GM21515 (cell line): ENCODE data around the gene ATP8B3.

ENCODE experiments used
- ATAC-seq: cut with Tn5 transposase; IDR thresholded peaks from one replicate; pipeline ENCODE4 v1.9.1; 2021; ENCODE audit not compliant: unreplicated experiment

ATP8B3 gene

GRCh38 chr19:1746401-1747284 is 65.4 kb downstream of the ATP8B3 start:
- ATAC-seq, result no peak

GRCh38 chr19:1745589-1746031 is 66.5 kb downstream of the ATP8B3 start:
- no peak for ATAC-seq

- ATAC-seq, result no peak
Observed at GRCh38 chr19:1744822-1745563, 67.1 kb downstream of the ATP8B3 start.

- ATAC-seq, result no peak
Observed at GRCh38 chr19:1744133-1744665, 67.9 kb downstream of the ATP8B3 start.

- ATAC-seq, result no peak
Observed at GRCh38 chr19:1742989-1743696, 68.9 kb downstream of the ATP8B3 start.

- ATAC-seq, result no peak
Observed at GRCh38 chr19:1739960-1740629, 72.0 kb downstream of the ATP8B3 start.

GRCh38 chr19:1736927-1737326 is 75.1 kb downstream of the ATP8B3 start:
- no peak for ATAC-seq

GRCh38 chr19:1736280-1736679 is 75.8 kb downstream of the ATP8B3 start:
- ATAC-seq, result no peak

GRCh38 chr19:1734321-1734966 is 77.6 kb downstream of the ATP8B3 start:
- ATAC-seq, result no peak
